ENCODE data around the gene TCP11X2. TPM values are rescaled to one million over a fixed set of nuclear protein-coding genes. Genes with fewer than 3 reads are reported as not detected.

Gene TCP11X2
- total and polyA plus RNA-seq, 2 of the 4 experiments (the other 2 are of a cell fraction): not detected

Other genes starting within 250 kb of the TCP11X2 start
- not detected in 2 replicates for gene NXF2, start 224.6 kb downstream of the TCP11X2 start, total RNA-seq (2012; rRNA removed)
- not detected in 2 replicates for gene NXF2, start 224.6 kb downstream of the TCP11X2 start, polyA plus RNA-seq (2012; rRNA removed)
- not detected in 2 replicates for gene NXF2B, start 31.8 kb downstream of the TCP11X2 start, total RNA-seq (2012; rRNA removed)
- gene NXF2B, start 31.8 kb downstream of the TCP11X2 start, polyA plus RNA-seq (2012; rRNA removed): not detected in 2 replicates
- 13.6 and 32.8 TPM in 2 replicates for gene TMSB15A, start 44.9 kb upstream of the TCP11X2 start, total RNA-seq (2012; rRNA removed)
- 28.8 and 30.5 TPM in 2 replicates for gene TMSB15A, start 44.9 kb upstream of the TCP11X2 start, polyA plus RNA-seq (2012; rRNA removed)
- gene ARMCX5, start 127.7 kb upstream of the TCP11X2 start, total RNA-seq (2012; rRNA removed): 20.8 and 24.9 TPM in 2 replicates
- gene ARMCX5, start 127.7 kb upstream of the TCP11X2 start, polyA plus RNA-seq (2012; rRNA removed): 9.6 and 12.2 TPM in 2 replicates
- gene GPRASP1, start 179.7 kb upstream of the TCP11X2 start, total RNA-seq (2012; rRNA removed): 1.3 and 1.7 TPM in 2 replicates
- 1.2 and 1.5 TPM in 2 replicates for gene GPRASP1, start 179.7 kb upstream of the TCP11X2 start, polyA plus RNA-seq (2012; rRNA removed)
- gene GPRASP2, start 240.6 kb upstream of the TCP11X2 start, total RNA-seq (2012; rRNA removed): 23.6 and 24.7 TPM in 2 replicates
- gene GPRASP2, start 240.6 kb upstream of the TCP11X2 start, polyA plus RNA-seq (2012; rRNA removed): 9.0 and 9.4 TPM in 2 replicates
- 6.9 and 8.1 TPM in 2 replicates for gene GPRASP3, start 248.9 kb upstream of the TCP11X2 start, total RNA-seq (2012; rRNA removed)
- gene GPRASP3, start 248.9 kb upstream of the TCP11X2 start, polyA plus RNA-seq (2012; rRNA removed): 1.4 and 2.2 TPM in 2 replicates